Tibial nerve (tissue), 3 donors: ENCODE results near the gene CPXM1.

Experiments
- POLR2A ChIP-seq, 2 donors: fragments of 450-650 bp; IDR thresholded peaks; one replicate each; pipeline ENCODE4 v1.6.1; 2017; ENCODE audit warnings: antibody characterized with exemption in 2 of 2, mild to moderate bottlenecking in 2 of 2, moderate library complexity in 2 of 2
- TF ChIP-seq, protein P1 (sequence below), 5 experiments: fragments of 200-600 bp in 3 of 5; fragments of 450-650 bp in 2 of 5; sonication (generic) in 3 of 5; IDR thresholded peaks; one replicate each; pipeline ENCODE4 v1.5.1; 2016 to 2019; ENCODE audit warnings: antibody characterized with exemption in 5 of 5, mild to moderate bottlenecking in 3 of 5, moderate library complexity in 2 of 5

DNA sequence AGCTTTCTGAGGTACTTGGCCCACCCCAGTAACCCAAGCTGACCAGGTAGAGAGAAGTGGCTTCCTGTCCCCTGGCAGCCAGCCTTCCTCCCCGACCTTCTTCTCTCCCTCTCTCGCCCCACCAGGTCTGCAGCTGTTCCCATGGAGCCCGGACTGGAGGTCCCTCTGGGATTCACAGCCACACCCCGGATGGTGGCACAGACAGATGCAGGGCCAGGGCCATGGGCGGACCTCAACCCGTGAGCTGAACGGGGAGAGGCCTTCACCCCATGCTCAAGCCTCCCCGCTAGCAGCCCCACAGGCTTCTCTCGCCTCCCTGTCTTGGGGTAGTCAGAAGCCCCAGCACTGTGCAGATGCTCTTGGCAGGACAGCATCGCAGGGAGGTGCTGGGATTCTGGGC lies 41.3 kb downstream of the CPXM1 start:
- TF ChIP-seq, protein P1, sequence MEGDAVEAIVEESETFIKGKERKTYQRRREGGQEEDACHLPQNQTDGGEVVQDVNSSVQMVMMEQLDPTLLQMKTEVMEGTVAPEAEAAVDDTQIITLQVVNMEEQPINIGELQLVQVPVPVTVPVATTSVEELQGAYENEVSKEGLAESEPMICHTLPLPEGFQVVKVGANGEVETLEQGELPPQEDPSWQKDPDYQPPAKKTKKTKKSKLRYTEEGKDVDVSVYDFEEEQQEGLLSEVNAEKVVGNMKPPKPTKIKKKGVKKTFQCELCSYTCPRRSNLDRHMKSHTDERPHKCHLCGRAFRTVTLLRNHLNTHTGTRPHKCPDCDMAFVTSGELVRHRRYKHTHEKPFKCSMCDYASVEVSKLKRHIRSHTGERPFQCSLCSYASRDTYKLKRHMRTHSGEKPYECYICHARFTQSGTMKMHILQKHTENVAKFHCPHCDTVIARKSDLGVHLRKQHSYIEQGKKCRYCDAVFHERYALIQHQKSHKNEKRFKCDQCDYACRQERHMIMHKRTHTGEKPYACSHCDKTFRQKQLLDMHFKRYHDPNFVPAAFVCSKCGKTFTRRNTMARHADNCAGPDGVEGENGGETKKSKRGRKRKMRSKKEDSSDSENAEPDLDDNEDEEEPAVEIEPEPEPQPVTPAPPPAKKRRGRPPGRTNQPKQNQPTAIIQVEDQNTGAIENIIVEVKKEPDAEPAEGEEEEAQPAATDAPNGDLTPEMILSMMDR (IDR thresholded peaks at IDR 0.05) = no peak
- TF ChIP-seq POLR2A (IDR thresholded peaks at IDR 0.05) = no peak
